ENCODE measurements around the gene NELL1.

NELL1 gene

GRCh38 chr11:20670932-20671403 is 1.6 kb downstream of the NELL1 start:
- Histone ChIP-seq H3K79me2 (ENCODE audit: control insufficient read depth, insufficient read depth, low read length, poor library complexity) (no peaks in the 10 kb centered on the region), H2BK12ac (ENCODE audit: low read length) (no peak overlapping the region), H2AFZ (ENCODE audit: insufficient read depth, low read length, poor library complexity) (no peak overlapping the region), H4K8ac (ENCODE audit: low read depth, low read length) (no peak overlapping the region), H3K27ac (ENCODE audit: low read depth, low read length) (no peak overlapping the region), H2BK120ac (ENCODE audit: insufficient read depth, low read length, poor library complexity) (no peak overlapping the region), H3K4me2 (ENCODE audit: low read length) (no peak overlapping the region), H3K9ac (ENCODE audit: low read length) (no peak overlapping the region), H3K79me1 (ENCODE audit: low read length) (no peaks in the 10 kb centered on the region), H4K12ac (ENCODE audit: low read depth, low read length) (no peak overlapping the region), H3K18ac (ENCODE audit: low read length) (no peak overlapping the region), H2BK5ac (ENCODE audit: low read depth, low read length, poor library complexity) (no peak overlapping the region), H3K9me3 (ENCODE audit: insufficient read depth, low read depth, low read length) (no peaks in the 10 kb centered on the region), H3K4ac (ENCODE audit: low read depth, low read length) (no peak overlapping the region), H3K23ac (ENCODE audit: low read length) (no peak overlapping the region), H4K91ac (ENCODE audit: low read depth, low read length) (no peak overlapping the region), H3K14ac (ENCODE audit: low read length) (no peak overlapping the region), H3K4me1 (ENCODE audit: control insufficient read depth in 1 of 2, insufficient read depth in 2 of 2, low read length in 2 of 2) (peaks cover 11% of the 10 kb centered on the region in 2 experiments), H3K36me3 (ENCODE audit: control insufficient read depth in 1 of 2, insufficient read depth in 2 of 2, low read length in 2 of 2) (no peaks in the 10 kb centered on the region), H3K4me3 (ENCODE audit: low read depth, low read length) (no peak overlapping the region), H3K27me3 (ENCODE audit: insufficient read depth, low read length) (peaks cover 48% of the 10 kb centered on the region), H2AK5ac (ENCODE audit: low read length) (no peak overlapping the region)
- no peak for DNase-seq
- no CpG with 5 or more reads among the region's 21 CpGs for WGBS (ENCODE audit: extremely low coverage, insufficient coverage, insufficient read length)

- Histone ChIP-seq H4K8ac (ENCODE audit: low read depth, low read length) (no peak overlapping the region), H3K27me3 (ENCODE audit: insufficient read depth, low read length) (peaks cover 45% of the 10 kb centered on the region), H2AFZ (ENCODE audit: insufficient read depth, low read length, poor library complexity) (no peak overlapping the region), H4K91ac (ENCODE audit: low read depth, low read length) (no peak overlapping the region), H3K9me3 (ENCODE audit: insufficient read depth, low read depth, low read length) (no peaks in the 10 kb centered on the region), H2BK120ac (ENCODE audit: insufficient read depth, low read length, poor library complexity) (no peak overlapping the region), H3K4ac (ENCODE audit: low read depth, low read length) (no peak overlapping the region), H2BK5ac (ENCODE audit: low read depth, low read length, poor library complexity) (no peak overlapping the region), H3K36me3 (ENCODE audit: control insufficient read depth in 1 of 2, insufficient read depth in 2 of 2, low read length in 2 of 2) (no peaks in the 10 kb centered on the region), H3K23ac (ENCODE audit: low read length) (no peak overlapping the region), H2AK5ac (ENCODE audit: low read length) (no peak overlapping the region), H3K79me2 (ENCODE audit: control insufficient read depth, insufficient read depth, low read length, poor library complexity) (no peaks in the 10 kb centered on the region), H3K4me1 (ENCODE audit: control insufficient read depth in 1 of 2, insufficient read depth in 2 of 2, low read length in 2 of 2) (peaks cover 11% of the 10 kb centered on the region in 2 experiments), H3K4me2 (ENCODE audit: low read length) (no peak overlapping the region), H2BK12ac (ENCODE audit: low read length) (no peak overlapping the region), H3K9ac (ENCODE audit: low read length) (no peak overlapping the region), H3K27ac (ENCODE audit: low read depth, low read length) (no peak overlapping the region), H3K14ac (ENCODE audit: low read length) (no peak overlapping the region), H3K4me3 (ENCODE audit: low read depth, low read length) (no peak overlapping the region), H4K12ac (ENCODE audit: low read depth, low read length) (no peak overlapping the region), H3K79me1 (ENCODE audit: low read length) (no peaks in the 10 kb centered on the region), H3K18ac (ENCODE audit: low read length) (no peak overlapping the region)
- no CpG with 5 or more reads among the region's 6 CpGs for WGBS (ENCODE audit: extremely low coverage, insufficient coverage, insufficient read length)
- DNase-seq: no peak
Observed at GRCh38 chr11:20671856-20672546, 2.6 kb downstream of the NELL1 start.

GRCh38 chr11:20672575-20672974 is 3.2 kb downstream of the NELL1 start:
- no peak overlapping the region for H3K14ac ChIP-seq (ENCODE audit: low read length)
- H3K9ac ChIP-seq (ENCODE audit: low read length): no peak overlapping the region
- no peak overlapping the region for H2BK12ac ChIP-seq (ENCODE audit: low read length)
- H3K4ac ChIP-seq (ENCODE audit: low read depth, low read length): no peak overlapping the region
- no peaks in the 10 kb centered on the region for H3K9me3 ChIP-seq (ENCODE audit: insufficient read depth, low read depth, low read length)
- no peak overlapping the region for H3K23ac ChIP-seq (ENCODE audit: low read length)
- no peak overlapping the region for H3K4me2 ChIP-seq (ENCODE audit: low read length)
- no peak overlapping the region for H3K18ac ChIP-seq (ENCODE audit: low read length)
- no peak overlapping the region for H2AFZ ChIP-seq (ENCODE audit: insufficient read depth, low read length, poor library complexity)
- H2BK5ac ChIP-seq (ENCODE audit: low read depth, low read length, poor library complexity): no peak overlapping the region
- DNase-seq: peak in 1 of 2 donors; percentile 38
- no peak overlapping the region for H4K8ac ChIP-seq (ENCODE audit: low read depth, low read length)
- peaks cover 40% of the 10 kb centered on the region for H3K27me3 ChIP-seq (ENCODE audit: insufficient read depth, low read length)
- H3K4me3 ChIP-seq (ENCODE audit: low read depth, low read length): no peak overlapping the region
- H3K4me1 ChIP-seq (ENCODE audit: control insufficient read depth in 1 of 2, insufficient read depth in 2 of 2, low read length in 2 of 2): peaks cover 11% of the 10 kb centered on the region in 2 experiments
- H2AK5ac ChIP-seq (ENCODE audit: low read length): no peak overlapping the region
- H4K91ac ChIP-seq (ENCODE audit: low read depth, low read length): no peak overlapping the region
- no CpG with 5 or more reads among the region's 2 CpGs for WGBS (ENCODE audit: extremely low coverage, insufficient coverage, insufficient read length)
- no peak overlapping the region for H4K12ac ChIP-seq (ENCODE audit: low read depth, low read length)
- H3K79me2 ChIP-seq (ENCODE audit: control insufficient read depth, insufficient read depth, low read length, poor library complexity): no peaks in the 10 kb centered on the region
- H3K27ac ChIP-seq (ENCODE audit: low read depth, low read length): no peak overlapping the region
- no peaks in the 10 kb centered on the region for H3K36me3 ChIP-seq (ENCODE audit: control insufficient read depth in 1 of 2, insufficient read depth in 2 of 2, low read length in 2 of 2)
- H3K79me1 ChIP-seq (ENCODE audit: low read length): no peaks in the 10 kb centered on the region
- no peak overlapping the region for H2BK120ac ChIP-seq (ENCODE audit: insufficient read depth, low read length, poor library complexity)

- H3K23ac ChIP-seq (ENCODE audit: low read length): no peak overlapping the region
Observed at GRCh38 chr11:20676658-20677057, 7.3 kb downstream of the NELL1 start.

More at GRCh38 chr11:20676658-20677057, 7.3 kb downstream of the NELL1 start:
- Histone ChIP-seq H3K14ac (ENCODE audit: low read length) (no peak overlapping the region), H3K36me3 (ENCODE audit: control insufficient read depth in 1 of 2, insufficient read depth in 2 of 2, low read length in 2 of 2) (no peaks in the 10 kb centered on the region), H3K4ac (ENCODE audit: low read depth, low read length) (no peak overlapping the region), H3K4me1 (ENCODE audit: control insufficient read depth in 1 of 2, insufficient read depth in 2 of 2, low read length in 2 of 2) (no peaks in the 10 kb centered on the region), H2AK5ac (ENCODE audit: low read length) (no peak overlapping the region), H2AFZ (ENCODE audit: insufficient read depth, low read length, poor library complexity) (no peak overlapping the region), H2BK120ac (ENCODE audit: insufficient read depth, low read length, poor library complexity) (no peak overlapping the region), H4K8ac (ENCODE audit: low read depth, low read length) (no peak overlapping the region), H3K79me1 (ENCODE audit: low read length) (no peaks in the 10 kb centered on the region), H3K9me3 (ENCODE audit: insufficient read depth, low read depth, low read length) (no peaks in the 10 kb centered on the region), H2BK5ac (ENCODE audit: low read depth, low read length, poor library complexity) (no peak overlapping the region), H3K18ac (ENCODE audit: low read length) (no peak overlapping the region), H3K9ac (ENCODE audit: low read length) (no peak overlapping the region), H3K79me2 (ENCODE audit: control insufficient read depth, insufficient read depth, low read length, poor library complexity) (no peaks in the 10 kb centered on the region), H3K4me2 (ENCODE audit: low read length) (no peak overlapping the region), H4K91ac (ENCODE audit: low read depth, low read length) (no peak overlapping the region), H3K27me3 (ENCODE audit: insufficient read depth, low read length) (peaks cover 4% of the 10 kb centered on the region), H3K27ac (ENCODE audit: low read depth, low read length) (no peak overlapping the region), H2BK12ac (ENCODE audit: low read length) (no peak overlapping the region), H4K12ac (ENCODE audit: low read depth, low read length) (no peak overlapping the region), H3K4me3 (ENCODE audit: low read depth, low read length) (no peak overlapping the region)
- no peak for DNase-seq
- no CpG with 5 or more reads among the region's 2 CpGs for WGBS (ENCODE audit: extremely low coverage, insufficient coverage, insufficient read length)

Data from trophoblast cell (in vitro differentiated cells and primary cell).